Stimulated activated CD8-positive, alpha-beta memory T cell treated with anti-CD3 and anti-CD28 coated beads, Interleukin-7, amount 100 ng/mL, for 4 hours (primary cell): ENCODE results near the gene TSR2.

Experiments
- DNase-seq, 2 donors: peaks; one replicate each; pipeline ENCODE4 v3.0.0-alpha.2; 2020; ENCODE audit warnings: low read depth in 2 of 2

TSR2 gene

GRCh38 chrX:54439960-54440871 lies at the start of gene TSR2:
Gene TSR2 (plus strand): TSS chrX:54440404. CDS start chrX:54440422, 18 bp downstream.
- peak; percentile 60 to 68 for DNase-seq

GRCh38 chrX:54397113-54397512 lies 43.1 kb upstream of the TSR2 start:
- DNase-seq, result no peak

GRCh38 chrX:54407266-54407665 lies 32.9 kb upstream of the TSR2 start:
- no peak for DNase-seq

- DNase-seq, result no peak
Measured at GRCh38 chrX:54411732-54412131, 28.5 kb upstream of the TSR2 start.

GRCh38 chrX:54413753-54414152 lies 26.5 kb upstream of the TSR2 start:
- DNase-seq, result no peak

- DNase-seq, result no peak
Measured at GRCh38 chrX:54415534-54416350, 24.5 kb upstream of the TSR2 start.

- no peak for DNase-seq
Measured at GRCh38 chrX:54416965-54417364, 23.2 kb upstream of the TSR2 start.

- no peak for DNase-seq
Measured at GRCh38 chrX:54419559-54420302, 20.5 kb upstream of the TSR2 start.

GRCh38 chrX:54422168-54422567 lies 18.0 kb upstream of the TSR2 start:
- no peak for DNase-seq

GRCh38 chrX:54423161-54423888 lies 16.9 kb upstream of the TSR2 start:
- DNase-seq, result no peak

GRCh38 chrX:54427837-54428424 lies 12.3 kb upstream of the TSR2 start:
- DNase-seq, result no peak

GRCh38 chrX:54430519-54430918 lies 9.7 kb upstream of the TSR2 start:
- no peak for DNase-seq

GRCh38 chrX:54435121-54435520 lies 5.1 kb upstream of the TSR2 start:
- DNase-seq, result no peak

- DNase-seq, result no peak
Measured at GRCh38 chrX:54442790-54443189, 2.6 kb downstream of the TSR2 start.

GRCh38 chrX:54444752-54445151 lies 4.5 kb downstream of the TSR2 start:
- no peak for DNase-seq

- no peak for DNase-seq
Measured at GRCh38 chrX:54446084-54446483, 5.9 kb downstream of the TSR2 start.

GRCh38 chrX:54447461-54447860 lies 7.3 kb downstream of the TSR2 start:
- no peak for DNase-seq

- no peak for DNase-seq
Measured at GRCh38 chrX:54449929-54450328, 9.7 kb downstream of the TSR2 start.

GRCh38 chrX:54452920-54453319 lies 12.7 kb downstream of the TSR2 start:
- no peak for DNase-seq

- no peak for DNase-seq
Measured at GRCh38 chrX:54470054-54470760, 30.0 kb downstream of the TSR2 start.
